ENCODE results near the gene TMEM214. TPM values are rescaled to one million over a fixed set of nuclear protein-coding genes. Genes with fewer than 3 reads are reported as not detected.

The TMEM214 gene
- total RNA-seq, 2 donors from 2014 or later: 70.2 to 89.7 TPM

DNA sequence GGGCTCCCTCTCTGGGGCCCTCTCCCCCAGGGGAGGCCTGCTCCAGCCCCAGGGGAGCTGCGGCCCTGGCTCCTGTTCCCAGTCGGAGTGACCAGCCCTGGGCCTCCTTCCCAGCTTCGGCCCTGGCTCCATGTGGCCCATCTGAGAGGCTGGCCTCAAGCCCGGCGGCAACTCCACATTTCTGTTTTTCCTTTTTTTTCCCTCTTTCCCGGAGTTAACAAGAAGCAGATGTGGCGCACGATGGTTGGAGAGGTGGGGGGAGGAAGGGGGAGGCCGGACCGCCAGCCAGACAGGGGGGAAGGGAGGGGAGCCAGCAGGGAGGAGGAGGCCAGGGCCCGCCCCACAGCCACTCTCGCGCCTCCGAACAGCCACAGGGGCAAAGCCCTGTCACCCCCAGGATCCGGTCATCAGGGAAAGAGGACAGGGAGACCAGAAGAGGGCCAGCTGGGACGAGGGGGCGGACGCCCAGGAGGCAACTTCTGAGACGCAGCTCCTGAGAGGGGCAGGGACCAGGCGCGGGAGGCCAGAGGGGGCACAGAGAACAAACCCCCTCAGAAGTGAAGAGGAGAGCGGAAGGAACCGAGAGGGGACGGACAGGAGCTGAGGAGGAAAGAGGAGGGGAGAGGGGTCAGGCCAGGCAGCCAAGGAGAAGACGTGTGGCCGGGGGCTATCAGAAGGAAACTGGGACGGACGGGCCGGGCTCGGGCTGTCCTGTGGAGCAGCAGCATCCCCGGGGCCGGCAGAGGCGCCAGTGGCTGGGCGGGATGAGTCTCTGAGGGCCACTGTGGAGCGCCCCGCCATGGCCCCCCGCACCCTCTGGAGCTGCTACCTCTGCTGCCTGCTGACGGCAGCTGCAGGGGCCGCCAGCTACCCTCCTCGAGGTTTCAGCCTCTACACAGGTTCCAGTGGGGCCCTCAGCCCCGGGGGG lies 45.8 kb downstream of the TMEM214 start, which contains the start of gene EMILIN1:
TSS of gene EMILIN1 (plus strand) at position 349 of the 928 bp plus-strand sequence. CDS start at position 800, 451 bp downstream.
- peak; percentile 62 to 82 for DNase-seq
- ATAC-seq: no peak
- intact Hi-C loops (cut with DNase I, micrococcal nuclease): no loop called here

DNA sequence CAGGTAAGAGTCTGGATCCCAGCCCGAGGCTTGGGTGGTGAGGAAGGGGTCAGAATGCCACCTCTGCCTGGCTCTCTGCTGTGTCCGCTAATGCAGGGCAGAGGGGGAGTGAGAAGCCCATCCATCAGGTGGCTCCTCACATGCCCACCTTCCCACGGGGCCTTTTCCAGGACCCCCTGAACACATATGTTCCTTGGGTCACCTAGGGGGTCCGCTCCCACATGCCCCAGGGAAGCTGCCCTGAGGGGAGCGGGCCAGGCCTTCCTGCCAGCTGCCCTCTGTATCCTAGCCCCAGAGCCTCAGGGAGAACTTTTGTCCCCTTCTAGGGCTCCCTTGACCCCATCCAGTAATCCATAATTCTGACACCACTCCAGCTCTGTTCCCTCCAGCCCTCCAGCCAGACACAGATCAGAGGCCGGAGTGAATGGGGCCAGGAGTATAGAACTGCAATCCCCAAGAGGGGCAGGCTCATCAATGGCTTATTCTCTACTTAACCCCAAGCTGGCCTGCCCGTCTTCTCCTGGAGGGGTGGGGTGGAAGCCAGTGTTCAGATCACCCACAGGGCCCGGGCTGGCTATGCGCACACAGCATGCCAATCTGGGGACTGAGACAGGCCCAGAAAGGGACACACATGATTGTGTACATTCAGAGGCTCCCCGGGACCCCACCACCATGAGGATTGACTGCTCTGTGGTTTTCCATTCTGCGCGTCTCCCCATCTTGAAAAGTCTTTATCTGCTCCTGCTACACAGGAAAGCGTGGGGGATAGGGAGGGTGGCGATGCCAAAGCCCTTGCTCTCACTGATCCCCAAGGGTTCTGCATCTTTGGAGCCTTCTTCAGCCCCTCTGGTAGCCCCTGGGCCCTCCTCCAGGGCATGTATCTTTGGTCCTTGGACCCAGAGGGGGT lies 46.7 kb downstream of the TMEM214 start:
- intact Hi-C loops (cut with DNase I, micrococcal nuclease): loop anchor here in 1 of 2 donors (10.0 kb wide), 1 partner anchor 45 kb away; the partner anchor contains the start of gene TMEM214
- no peak for ATAC-seq

DNA sequence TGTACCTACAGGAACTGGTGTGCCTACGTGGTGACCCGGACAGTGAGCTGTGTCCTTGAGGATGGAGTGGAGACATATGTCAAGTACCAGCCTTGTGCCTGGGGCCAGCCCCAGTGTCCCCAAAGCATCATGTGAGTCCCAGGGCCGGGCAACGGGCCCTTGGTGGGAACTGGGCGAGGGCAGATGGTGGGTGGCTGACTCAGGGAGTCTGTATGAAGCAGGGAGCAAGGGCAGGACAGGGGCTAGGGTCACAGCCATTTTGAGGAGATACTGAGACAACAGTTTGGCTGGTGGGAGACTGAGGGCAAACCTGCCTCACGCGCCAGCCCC lies 47.3 kb downstream of the TMEM214 start:
- ATAC-seq: no peak
- intact Hi-C loops (cut with DNase I, micrococcal nuclease): loop anchor here in 1 of 2 donors (10.0 kb wide), 1 partner anchor 45 kb away; the partner anchor contains the start of gene TMEM214
- no peak for DNase-seq

More for the DNA sequence above, 46.7 kb downstream of the TMEM214 start:
- DNase-seq: no peak

DNA sequence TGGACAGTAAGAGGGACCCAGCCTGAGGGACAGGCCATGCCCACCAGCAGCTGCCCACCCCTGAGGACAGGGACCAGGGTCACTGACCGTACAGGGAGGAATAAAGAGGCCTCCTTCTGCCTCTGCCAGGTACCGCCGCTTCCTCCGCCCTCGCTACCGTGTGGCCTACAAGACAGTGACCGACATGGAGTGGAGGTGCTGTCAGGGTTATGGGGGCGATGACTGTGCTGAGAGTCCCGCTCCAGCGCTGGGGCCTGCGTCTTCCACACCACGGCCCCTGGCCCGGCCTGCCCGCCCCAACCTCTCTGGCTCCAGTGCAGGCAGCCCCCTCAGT lies 47.8 kb downstream of the TMEM214 start:
- ATAC-seq: no peak
- intact Hi-C loops (cut with DNase I, micrococcal nuclease): loop anchor here in 1 of 2 donors (10.0 kb wide), 1 partner anchor 46 kb away; the partner anchor contains the start of gene TMEM214
- DNase-seq: peak in 1 of 2 donors; percentile 37

DNA sequence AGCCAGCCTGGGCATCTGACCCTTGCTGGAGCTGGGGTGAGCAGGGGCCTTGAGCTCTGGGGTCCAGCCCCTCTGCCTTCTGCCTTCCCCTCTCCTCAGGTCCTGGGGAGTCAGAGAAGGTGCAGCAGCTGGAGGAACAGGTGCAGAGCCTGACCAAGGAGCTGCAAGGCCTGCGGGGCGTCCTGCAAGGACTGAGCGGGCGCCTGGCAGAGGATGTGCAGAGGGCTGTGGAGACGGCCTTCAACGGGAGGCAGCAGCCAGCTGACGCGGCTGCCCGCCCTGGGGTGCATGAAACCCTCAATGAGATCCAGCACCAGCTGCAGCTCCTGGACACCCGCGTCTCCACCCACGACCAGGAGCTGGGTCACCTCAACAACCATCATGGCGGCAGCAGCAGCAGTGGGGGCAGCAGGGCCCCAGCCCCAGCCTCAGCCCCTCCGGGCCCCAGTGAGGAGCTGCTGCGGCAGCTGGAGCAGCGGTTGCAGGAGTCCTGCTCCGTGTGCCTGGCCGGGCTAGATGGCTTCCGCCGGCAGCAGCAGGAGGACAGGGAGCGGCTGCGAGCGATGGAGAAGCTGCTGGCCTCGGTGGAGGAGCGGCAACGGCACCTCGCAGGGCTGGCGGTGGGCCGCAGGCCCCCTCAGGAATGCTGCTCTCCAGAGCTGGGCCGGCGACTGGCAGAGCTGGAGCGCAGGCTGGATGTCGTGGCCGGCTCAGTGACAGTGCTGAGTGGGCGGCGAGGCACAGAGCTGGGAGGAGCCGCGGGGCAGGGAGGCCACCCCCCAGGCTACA lies 49.4 kb downstream of the TMEM214 start:
- intact Hi-C loops (cut with DNase I, micrococcal nuclease): loop anchor here in 1 of 2 donors (10.0 kb wide), 1 partner anchor 47 kb away; the partner anchor contains the start of gene TMEM214
- ATAC-seq: no peak
- DNase-seq: no peak

DNA sequence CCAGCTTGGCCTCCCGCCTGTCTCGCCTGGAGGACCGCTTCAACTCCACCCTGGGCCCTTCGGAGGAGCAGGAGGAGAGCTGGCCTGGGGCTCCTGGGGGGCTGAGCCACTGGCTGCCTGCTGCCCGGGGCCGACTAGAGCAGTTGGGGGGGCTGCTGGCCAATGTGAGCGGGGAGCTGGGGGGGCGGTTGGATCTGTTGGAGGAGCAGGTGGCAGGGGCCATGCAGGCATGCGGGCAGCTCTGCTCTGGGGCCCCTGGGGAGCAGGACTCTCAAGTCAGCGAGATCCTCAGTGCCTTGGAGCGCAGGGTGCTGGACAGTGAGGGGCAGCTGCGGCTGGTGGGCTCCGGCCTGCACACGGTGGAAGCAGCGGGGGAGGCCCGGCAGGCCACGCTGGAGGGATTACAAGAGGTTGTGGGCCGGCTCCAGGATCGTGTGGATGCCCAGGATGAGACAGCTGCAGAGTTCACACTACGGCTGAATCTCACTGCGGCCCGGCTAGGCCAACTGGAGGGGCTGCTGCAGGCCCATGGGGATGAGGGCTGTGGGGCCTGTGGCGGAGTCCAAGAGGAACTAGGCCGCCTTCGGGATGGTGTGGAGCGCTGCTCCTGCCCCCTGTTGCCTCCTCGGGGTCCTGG lies 50.1 kb downstream of the TMEM214 start:
- intact Hi-C loops (cut with DNase I, micrococcal nuclease): loop anchor here in 1 of 2 donors (10.0 kb wide), 1 partner anchor 48 kb away; the partner anchor contains the start of gene TMEM214
- ATAC-seq: no peak

DNA sequence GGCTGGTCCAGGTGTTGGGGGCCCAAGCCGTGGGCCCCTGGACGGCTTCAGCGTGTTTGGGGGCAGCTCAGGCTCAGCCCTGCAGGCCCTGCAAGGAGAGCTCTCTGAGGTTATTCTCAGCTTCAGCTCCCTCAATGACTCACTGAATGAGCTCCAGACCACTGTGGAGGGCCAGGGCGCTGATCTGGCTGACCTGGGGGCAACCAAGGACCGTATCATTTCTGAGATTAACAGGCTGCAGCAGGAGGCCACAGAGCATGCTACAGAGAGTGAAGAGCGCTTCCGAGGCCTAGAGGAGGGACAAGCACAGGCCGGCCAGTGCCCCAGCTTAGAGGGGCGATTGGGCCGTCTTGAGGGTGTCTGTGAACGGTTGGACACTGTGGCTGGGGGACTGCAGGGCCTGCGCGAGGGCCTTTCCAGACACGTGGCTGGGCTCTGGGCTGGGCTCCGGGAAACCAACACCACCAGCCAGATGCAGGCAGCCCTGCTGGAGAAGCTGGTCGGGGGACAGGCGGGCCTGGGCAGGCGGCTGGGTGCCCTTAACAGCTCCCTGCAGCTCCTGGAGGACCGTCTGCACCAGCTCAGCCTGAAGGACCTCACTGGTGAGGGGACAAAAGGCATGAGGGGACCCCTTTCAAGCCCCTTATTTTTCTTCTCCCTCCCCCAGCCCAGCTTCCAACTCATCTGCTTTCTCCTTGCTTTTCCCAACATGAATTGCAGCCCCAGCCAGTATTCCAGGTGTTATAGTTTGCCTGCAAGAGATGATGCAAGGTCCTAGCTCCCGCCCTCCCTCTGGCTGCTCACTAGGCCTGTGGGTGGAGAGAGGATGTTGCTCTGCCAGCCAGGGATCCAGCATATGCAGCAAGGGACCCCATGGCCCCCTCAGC lies 50.9 kb downstream of the TMEM214 start:
- intact Hi-C loops (cut with DNase I, micrococcal nuclease): loop anchor here in 1 of 2 donors (10.0 kb wide), 1 partner anchor 49 kb away; the partner anchor contains the start of gene TMEM214
- no peak for DNase-seq
- no peak for ATAC-seq

More for the DNA sequence above, 50.1 kb downstream of the TMEM214 start:
- DNase-seq: no peak

DNA sequence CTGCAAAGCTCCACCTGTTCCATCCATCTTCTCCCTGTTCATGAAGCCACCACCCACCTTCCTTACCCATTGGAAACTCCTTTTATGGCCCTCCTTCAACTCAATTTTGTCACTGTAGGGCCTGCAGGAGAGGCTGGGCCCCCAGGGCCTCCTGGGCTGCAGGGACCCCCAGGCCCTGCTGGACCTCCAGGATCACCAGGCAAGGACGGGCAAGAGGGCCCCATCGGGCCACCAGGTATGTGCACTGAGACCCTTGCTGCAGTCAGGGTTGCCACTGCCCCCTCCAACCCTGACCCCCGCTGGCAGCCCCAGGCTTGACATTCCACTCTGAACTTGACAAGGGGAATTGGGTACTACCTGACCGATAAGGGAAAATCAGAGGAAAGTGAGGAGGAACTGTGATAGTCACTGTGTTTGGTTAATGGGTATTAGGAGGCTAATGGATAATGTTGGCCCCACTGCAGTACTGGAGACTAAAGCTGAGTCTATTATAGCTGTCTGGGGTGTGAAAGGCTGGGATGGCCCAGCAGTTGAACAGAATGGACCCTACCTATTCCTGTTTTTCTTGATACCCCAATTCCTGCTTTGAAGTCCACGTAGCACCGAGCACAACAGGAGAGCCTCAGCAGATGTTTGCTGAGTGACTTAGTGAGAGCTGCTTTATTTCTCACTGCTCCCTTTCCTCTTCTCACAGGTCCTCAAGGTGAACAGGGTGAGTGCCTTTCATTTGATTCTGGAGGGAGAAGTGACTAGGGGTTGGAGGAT lies 51.7 kb downstream of the TMEM214 start:
- DNase-seq: no peak
- intact Hi-C loops (cut with DNase I, micrococcal nuclease): loop anchor here (5.0 to 10.0 kb wide), 2 partner anchors 50 to 122 kb away; partner anchors contain the start of gene TMEM214 (in 1 of the 2)
- no peak for ATAC-seq

DNA sequence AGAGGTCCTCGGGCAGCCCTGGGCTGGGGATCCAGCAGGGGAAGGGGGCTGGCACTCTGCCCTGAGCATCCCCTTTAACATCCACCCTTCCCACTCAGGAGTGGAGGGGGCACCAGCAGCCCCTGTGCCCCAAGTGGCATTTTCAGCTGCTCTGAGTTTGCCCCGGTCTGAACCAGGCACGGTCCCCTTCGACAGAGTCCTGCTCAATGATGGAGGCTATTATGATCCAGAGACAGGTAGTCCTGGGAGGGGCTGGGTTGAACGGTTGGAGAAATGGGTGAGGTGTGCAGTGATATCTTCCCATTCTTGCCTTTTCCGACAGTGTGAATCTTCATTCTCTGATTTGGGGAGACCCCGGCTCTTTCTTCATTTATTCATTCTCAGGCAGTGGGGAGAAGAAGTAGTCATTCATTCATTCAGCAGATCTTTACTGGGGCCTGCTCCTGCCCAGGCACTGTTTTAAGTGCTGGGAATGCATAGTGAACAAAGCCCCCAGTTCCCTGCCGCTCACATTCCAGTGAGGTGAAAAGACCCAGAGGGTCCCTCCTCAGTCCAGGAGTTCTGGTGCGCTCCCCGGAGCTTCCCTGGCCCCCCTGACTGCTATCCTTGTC lies 52.4 kb downstream of the TMEM214 start:
- ATAC-seq: no peak
- no peak for DNase-seq
- intact Hi-C loops (cut with DNase I, micrococcal nuclease): loop anchor here (5.0 to 10.0 kb wide), 2 partner anchors 50 to 123 kb away; partner anchors contain the start of gene TMEM214 (in 1 of the 2)

DNA sequence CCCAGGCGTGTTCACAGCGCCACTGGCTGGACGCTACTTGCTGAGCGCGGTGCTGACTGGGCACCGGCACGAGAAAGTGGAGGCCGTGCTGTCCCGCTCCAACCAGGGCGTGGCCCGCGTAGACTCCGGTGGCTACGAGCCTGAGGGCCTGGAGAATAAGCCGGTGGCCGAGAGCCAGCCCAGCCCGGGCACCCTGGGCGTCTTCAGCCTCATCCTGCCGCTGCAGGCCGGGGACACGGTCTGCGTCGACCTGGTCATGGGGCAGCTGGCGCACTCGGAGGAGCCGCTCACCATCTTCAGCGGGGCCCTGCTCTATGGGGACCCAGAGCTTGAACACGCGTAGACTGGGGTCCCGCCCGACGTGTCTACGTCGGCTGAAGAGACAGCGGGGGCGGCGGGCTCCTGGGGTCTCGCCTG lies 52.9 kb downstream of the TMEM214 start:
- peak; percentile 56 for ATAC-seq
- intact Hi-C loops (cut with DNase I, micrococcal nuclease): loop anchor here (5.0 to 10.0 kb wide), 2 partner anchors 51 to 123 kb away; partner anchors contain the start of gene TMEM214 (in 1 of the 2)
- DNase-seq: peak; percentile 85 to 88

DNA sequence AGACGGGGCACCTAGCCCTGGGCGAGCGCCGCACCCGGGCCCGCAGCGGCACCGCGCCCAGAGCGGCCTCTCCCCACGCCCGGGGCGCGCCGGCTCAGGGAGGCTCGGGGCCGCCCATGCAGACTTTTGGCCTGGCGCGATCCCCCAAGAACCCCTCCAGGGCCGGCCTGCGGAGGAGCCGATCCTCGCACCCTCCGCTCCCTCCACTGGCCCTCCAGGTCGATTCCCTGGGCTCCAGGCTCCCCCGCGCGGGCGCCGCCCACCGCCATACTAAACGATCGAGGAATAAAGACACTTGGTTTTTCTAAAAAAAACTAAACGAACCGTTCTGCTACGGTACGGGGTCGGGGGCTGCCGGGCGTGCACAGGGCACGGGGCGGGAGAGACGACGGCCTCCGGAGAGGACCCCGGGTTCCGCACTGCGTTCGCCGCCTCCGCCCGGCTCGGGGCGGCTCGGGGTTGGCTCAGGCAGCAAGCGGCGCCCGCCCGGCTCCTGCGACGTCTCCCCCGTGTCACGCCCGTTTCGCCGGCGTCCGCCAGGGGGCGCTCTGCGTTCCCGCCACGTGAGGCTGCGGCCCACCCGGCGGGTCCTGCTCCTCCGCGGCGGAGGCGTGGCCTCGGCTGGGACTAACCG lies 53.4 kb downstream of the TMEM214 start:
- ATAC-seq: peak; percentile 83
- intact Hi-C loops (cut with DNase I, micrococcal nuclease): loop anchor here (5.0 to 10.0 kb wide), 2 partner anchors 51 to 124 kb away; partner anchors contain the start of gene TMEM214 (in 1 of the 2)
- DNase-seq: peak; percentile 91 to 96

DNA sequence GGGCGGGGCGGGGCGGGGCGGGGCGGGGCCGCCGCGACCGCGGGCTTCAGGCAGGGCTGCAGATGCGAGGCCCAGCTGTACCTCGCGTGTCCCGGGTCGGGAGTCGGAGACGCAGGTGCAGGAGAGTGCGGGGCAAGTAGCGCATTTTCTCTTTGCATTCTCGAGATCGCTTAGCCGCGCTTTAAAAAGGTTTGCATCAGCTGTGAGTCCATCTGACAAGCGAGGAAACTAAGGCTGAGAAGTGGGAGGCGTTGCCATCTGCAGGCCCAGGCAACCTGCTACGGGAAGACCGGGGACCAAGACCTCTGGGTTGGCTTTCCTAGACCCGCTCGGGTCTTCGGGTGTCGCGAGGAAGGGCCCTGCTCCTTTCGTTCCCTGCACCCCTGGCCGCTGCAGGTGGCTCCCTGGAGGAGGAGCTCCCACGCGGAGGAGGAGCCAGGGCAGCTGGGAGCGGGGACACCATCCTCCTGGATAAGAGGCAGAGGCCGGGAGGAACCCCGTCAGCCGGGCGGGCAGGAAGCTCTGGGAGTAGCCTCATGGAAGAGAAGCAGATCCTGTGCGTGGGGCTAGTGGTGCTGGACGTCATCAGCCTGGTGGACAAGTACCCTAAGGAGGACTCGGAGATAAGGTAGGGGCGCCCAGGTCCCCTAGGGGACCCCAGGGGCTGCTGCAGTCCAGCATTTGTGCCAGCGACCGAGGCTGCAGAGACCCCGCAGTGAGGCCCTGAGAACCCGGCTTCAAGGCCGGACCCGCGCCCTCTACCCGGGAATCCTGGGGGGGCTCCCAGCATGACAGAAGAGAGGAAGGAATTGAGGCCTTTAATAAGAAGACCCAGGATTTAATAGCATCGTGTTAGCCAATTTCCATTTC lies 54.2 kb downstream of the TMEM214 start, which contains the start of gene KHK:
TSS of gene KHK (plus strand) at position 49 of the 870 bp plus-strand sequence. CDS start at position 537, 488 bp downstream.
- intact Hi-C loops (cut with DNase I, micrococcal nuclease): loop anchor here (5.0 to 10.0 kb wide), 2 partner anchors 52 to 125 kb away; partner anchors contain the start of gene TMEM214 (in 1 of the 2)
- ATAC-seq (peak; percentile 56), DNase-seq (peak; percentile 77 to 81)

DNA sequence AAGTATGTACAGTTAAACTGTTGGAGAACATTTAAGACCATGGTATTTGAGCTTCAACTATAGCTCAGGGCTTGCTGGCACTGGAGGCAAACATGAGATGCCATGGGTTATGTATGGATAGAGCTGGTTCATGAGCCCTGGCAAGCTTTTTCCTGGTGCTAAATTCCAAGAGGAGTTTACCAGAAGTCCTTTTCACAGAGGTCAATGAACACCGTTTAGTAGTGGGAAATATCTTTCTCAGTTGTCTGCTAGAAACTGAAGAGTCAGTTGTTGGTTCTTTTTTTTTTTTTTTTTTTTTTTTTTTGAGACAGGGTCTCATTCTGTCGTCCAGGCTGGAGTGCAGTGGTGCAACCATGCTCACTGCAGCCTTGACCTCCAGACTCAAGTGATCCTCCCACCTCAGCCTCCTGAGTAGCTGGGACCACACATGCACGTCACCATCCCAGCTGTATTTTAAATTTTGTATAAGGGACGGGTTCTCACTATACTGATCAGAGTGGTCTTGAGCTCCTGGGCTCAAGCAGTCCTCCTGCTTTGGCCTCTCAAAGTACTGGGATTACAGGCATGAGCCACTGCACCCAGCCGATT lies 55.2 kb downstream of the TMEM214 start:
- intact Hi-C loops (cut with DNase I, micrococcal nuclease): loop anchor here (5.0 to 10.0 kb wide), 2 partner anchors 53 to 126 kb away; partner anchors contain the start of gene TMEM214 (in 1 of the 2)
- DNase-seq (no peak), ATAC-seq (no peak)
